Dendritic cell treated with granulocyte-macrophage colony-stimulating factor and Interleukin-4, amounts not matched to agents 40 ng/mL and 50 ng/mL, for 4 days (primary cell): ENCODE data around the gene DHRS2.

Experiments used
- H3K27ac Mint-ChIP-seq: one replicate; pipeline ENCODE4 v1.8.0; 2022; ENCODE audit warnings: mild to moderate bottlenecking, mixed read lengths
- H3K27me3 Mint-ChIP-seq: one replicate; pipeline ENCODE4 v1.8.0; 2022; ENCODE audit warnings: mild to moderate bottlenecking, mixed read lengths
- H3K36me3 Mint-ChIP-seq: one replicate; pipeline ENCODE4 v1.8.0; 2022; ENCODE audit warnings: low read depth, mixed read lengths
- H3K4me1 Mint-ChIP-seq: one replicate; pipeline ENCODE4 v1.8.0; 2022; ENCODE audit warnings: low read depth, mixed read lengths
- H3K4me3 Mint-ChIP-seq: one replicate; pipeline ENCODE4 v1.8.0; 2022; ENCODE audit warnings: mild to moderate bottlenecking, moderate library complexity, mixed read lengths
- H3K9me3 Mint-ChIP-seq: one replicate; pipeline ENCODE4 v1.8.0; 2022; ENCODE audit warnings: mixed read lengths
- intact Hi-C: fragments of 100-400 bp; cut with micrococcal nuclease; formaldehyde crosslinking; loops from one replicate; pipeline ENCODE4 v1.15.0; 2022

DHRS2 gene

DNA sequence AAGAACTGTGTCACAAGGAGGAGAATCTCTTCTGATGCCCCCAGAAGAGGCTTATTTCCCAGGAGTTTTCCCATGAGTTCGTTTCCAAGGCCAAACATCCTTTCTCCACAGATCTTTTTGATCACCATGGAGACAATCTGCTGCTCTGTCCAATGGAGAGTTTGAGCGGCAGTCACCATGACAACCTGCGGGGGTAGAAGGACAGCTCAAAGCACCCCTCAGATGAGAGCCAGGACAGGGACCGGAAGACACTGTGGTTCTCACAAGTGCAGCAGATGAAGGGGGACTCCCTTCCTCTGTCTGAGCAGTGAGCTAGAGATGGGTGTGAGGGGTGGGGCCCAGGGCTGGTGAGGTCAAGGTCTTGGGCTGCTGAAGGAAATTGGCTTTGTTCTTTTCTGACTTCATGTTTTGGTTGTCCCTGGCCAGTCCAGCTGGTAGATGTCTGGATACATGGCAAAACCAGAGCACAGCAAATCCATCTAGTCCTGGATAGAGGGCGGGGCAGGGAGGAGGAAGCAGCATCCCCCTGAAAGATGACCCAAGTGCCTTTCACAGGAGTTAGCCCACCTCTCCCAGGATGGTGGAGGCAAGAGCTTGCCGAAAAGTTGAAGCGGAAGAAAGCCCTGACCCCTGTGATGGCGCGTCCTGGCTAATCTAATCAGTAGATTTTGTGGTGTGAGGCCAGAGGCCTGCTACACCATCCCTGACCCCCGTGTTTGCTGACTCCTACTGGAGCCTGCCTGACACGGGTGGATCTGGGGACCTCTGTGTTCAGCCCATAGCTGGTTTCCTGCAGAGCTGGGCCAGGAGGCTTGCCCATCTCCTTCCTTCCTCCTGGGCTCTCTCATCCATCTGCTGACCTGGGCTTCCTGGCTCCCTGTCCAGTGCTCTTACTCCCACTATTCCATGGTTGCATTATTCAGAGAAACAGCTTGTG, 24.4 kb downstream of the DHRS2 start:
- Mint-ChIP-seq H3K36me3 (no peaks in the 10 kb centered on the region), H3K9me3 (no peaks in the 10 kb centered on the region), H3K4me1 (no peaks in the 10 kb centered on the region), H3K27me3 (peaks cover 7% of the 10 kb centered on the region), H3K27ac (no peak overlapping the region), H3K4me3 (no peak overlapping the region)
- intact Hi-C loops, result no loop called here

- intact Hi-C loops, result no loop called here
- H3K4me3 Mint-ChIP-seq, result no peak overlapping the region
- H3K36me3 Mint-ChIP-seq, result no peaks in the 10 kb centered on the region
These were observed 25.4 kb downstream of the DHRS2 start for GRCh38 chr14:23661542-23661941.

GRCh38 chr14:23663127-23663526, 27.0 kb downstream of the DHRS2 start:
- peaks cover 7% of the 10 kb centered on the region for H3K27me3 Mint-ChIP-seq
- no peak overlapping the region for H3K27ac Mint-ChIP-seq
- no peaks in the 10 kb centered on the region for H3K4me1 Mint-ChIP-seq
- no peak overlapping the region for H3K4me3 Mint-ChIP-seq
- H3K9me3 Mint-ChIP-seq, result no peaks in the 10 kb centered on the region
- H3K36me3 Mint-ChIP-seq, result no peaks in the 10 kb centered on the region
- intact Hi-C loops, result no loop called here

More at GRCh38 chr14:23661542-23661941, 25.4 kb downstream of the DHRS2 start:
- Mint-ChIP-seq H3K27me3 (peaks cover 7% of the 10 kb centered on the region), H3K9me3 (no peaks in the 10 kb centered on the region), H3K27ac (no peak overlapping the region), H3K4me1 (no peaks in the 10 kb centered on the region)

GRCh38 chr14:23663711-23664110, 27.5 kb downstream of the DHRS2 start:
- peaks cover 7% of the 10 kb centered on the region for H3K27me3 Mint-ChIP-seq
- no peaks in the 10 kb centered on the region for H3K36me3 Mint-ChIP-seq
- H3K9me3 Mint-ChIP-seq, result no peaks in the 10 kb centered on the region
- no peaks in the 10 kb centered on the region for H3K4me1 Mint-ChIP-seq
- intact Hi-C loops, result no loop called here
- no peak overlapping the region for H3K4me3 Mint-ChIP-seq
- no peak overlapping the region for H3K27ac Mint-ChIP-seq

DNA sequence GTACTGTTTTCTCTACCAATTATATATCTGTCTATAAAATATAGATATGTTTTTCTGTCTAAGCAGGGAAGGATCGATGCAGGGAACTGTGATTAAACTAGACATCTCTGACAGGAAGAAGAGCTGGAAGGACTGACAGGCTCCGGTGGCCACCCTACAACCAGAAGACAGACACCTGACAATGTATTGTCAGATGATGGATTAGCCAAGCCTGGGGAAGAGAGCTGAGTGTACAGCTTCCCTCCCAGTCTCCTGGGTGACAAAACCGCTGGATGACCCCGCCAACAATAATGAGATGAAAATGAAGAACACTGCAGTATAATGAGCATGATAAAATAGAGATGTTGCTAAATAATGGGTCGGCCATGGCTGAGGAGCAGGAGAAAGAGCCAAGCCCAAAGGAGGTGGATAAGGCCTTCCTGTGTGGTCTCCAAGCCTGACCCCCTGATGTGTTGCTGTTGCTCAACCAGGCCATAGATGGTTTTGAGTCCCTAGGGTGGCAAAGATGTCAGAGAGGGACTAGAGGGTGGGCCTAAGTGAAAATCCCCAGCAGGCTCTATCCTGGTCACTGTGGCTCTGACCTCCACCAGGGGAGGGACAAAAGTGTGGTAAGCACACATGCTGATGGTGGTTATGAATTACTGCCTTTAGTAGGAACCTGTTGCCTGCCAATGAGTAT, 28.2 kb downstream of the DHRS2 start:
- no peaks in the 10 kb centered on the region for H3K9me3 Mint-ChIP-seq
- no peak overlapping the region for H3K27ac Mint-ChIP-seq
- no peaks in the 10 kb centered on the region for H3K4me1 Mint-ChIP-seq
- intact Hi-C loops, result no loop called here
- no peaks in the 10 kb centered on the region for H3K36me3 Mint-ChIP-seq
- peaks cover 7% of the 10 kb centered on the region for H3K27me3 Mint-ChIP-seq
- no peak overlapping the region for H3K4me3 Mint-ChIP-seq

- Mint-ChIP-seq H3K4me1 (no peaks in the 10 kb centered on the region), H3K27me3 (peaks cover 6% of the 10 kb centered on the region), H3K36me3 (no peaks in the 10 kb centered on the region), H3K27ac (no peak overlapping the region), H3K4me3 (no peak overlapping the region), H3K9me3 (no peaks in the 10 kb centered on the region)
- intact Hi-C loops, result loop anchor here (1.0 kb wide), 1 partner anchor 245 kb away; no protein-coding TSS in a partner anchor
These were observed 29.3 kb downstream of the DHRS2 start for GRCh38 chr14:23665302-23666016.

DNA sequence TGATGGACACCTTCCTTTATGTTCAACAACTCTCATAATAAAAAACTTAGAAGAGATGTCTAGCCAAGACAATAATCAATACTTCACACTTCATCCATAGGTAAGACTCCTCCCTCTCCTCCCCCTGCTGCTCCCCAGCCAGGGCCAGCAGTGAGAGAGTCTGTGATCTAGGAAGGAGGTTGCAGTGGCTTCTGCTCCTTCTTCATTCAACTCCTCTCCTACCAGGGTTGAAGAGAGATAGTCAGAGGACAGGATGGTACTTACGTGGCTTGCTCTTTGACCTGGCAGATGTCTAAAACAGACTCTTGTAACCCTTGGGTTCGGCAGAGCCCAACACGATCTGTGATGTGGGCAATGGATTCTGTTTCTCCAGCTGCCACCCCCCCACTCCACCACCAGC, 31.0 kb downstream of the DHRS2 start:
- Mint-ChIP-seq H3K4me3 (no peak overlapping the region), H3K36me3 (no peaks in the 10 kb centered on the region), H3K27me3 (peaks cover 3% of the 10 kb centered on the region), H3K27ac (no peak overlapping the region), H3K9me3 (no peaks in the 10 kb centered on the region), H3K4me1 (no peaks in the 10 kb centered on the region)
- intact Hi-C loops, result no loop called here

DNA sequence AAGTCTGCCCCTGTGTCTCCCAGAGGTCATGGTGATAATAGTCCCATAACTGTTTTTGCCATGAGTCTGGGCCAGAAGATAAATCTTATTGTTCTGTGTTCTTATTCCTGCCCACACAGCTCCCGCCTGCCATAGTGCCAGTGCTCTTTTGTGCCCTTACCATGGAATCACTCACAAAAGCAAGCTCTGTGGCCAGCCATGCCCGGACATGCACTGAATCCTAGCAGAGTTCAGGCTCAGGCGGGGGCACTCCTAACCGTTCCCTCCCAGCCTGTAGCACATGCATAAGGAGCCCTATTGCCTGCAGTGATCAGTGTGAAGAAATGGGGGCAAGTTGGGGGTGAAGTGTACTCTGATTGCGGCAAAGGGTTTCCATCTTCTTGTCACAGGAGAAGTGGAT, 33.3 kb downstream of the DHRS2 start:
- H3K9me3 Mint-ChIP-seq, result no peaks in the 10 kb centered on the region
- no peaks in the 10 kb centered on the region for H3K36me3 Mint-ChIP-seq
- intact Hi-C loops, result no loop called here
- no peak overlapping the region for H3K27ac Mint-ChIP-seq
- no peaks in the 10 kb centered on the region for H3K4me1 Mint-ChIP-seq
- no peaks in the 10 kb centered on the region for H3K27me3 Mint-ChIP-seq
- no peak overlapping the region for H3K4me3 Mint-ChIP-seq

DNA sequence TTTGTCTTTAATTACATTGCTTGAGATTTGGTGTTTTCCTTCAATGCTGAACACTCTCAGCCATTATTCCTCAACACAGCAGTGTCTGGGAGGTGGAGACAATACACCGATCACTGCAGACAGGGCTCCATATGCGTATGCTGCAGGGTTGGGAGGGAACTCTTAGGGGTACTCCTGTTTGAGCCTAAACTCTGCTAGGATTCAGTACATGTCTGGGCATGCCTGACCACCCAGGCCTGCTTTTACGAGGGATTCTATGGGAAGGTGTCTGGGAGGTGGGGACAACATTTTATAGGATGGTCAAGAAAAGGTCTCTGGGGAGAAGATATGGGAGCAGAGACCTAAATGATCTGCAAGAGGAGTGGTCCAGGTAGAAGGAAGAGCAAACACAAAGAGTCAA, 34.3 kb downstream of the DHRS2 start:
- H3K27me3 Mint-ChIP-seq, result no peaks in the 10 kb centered on the region
- no peak overlapping the region for H3K27ac Mint-ChIP-seq
- no peaks in the 10 kb centered on the region for H3K9me3 Mint-ChIP-seq
- H3K36me3 Mint-ChIP-seq, result no peaks in the 10 kb centered on the region
- intact Hi-C loops, result no loop called here
- H3K4me3 Mint-ChIP-seq, result no peak overlapping the region
- H3K4me1 Mint-ChIP-seq, result no peaks in the 10 kb centered on the region

DNA sequence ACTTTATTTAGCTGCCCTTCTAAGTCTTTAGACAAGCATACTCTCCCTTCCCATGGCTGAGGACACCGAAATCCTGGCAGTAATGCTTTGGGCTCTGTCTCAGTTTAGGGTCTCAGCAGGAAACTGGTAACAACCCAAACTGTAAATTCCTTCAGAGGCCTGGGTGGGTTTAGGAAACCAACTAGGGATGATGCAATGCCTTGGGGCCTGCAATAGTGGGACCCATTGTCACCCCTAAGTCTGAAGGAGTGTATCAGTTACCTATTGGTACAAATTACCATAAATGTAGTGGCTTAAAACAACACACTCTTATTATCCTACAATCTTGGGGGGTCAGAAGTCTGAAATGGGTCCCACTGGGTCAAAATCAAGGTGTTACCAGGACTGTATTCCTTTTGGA, 36.0 kb downstream of the DHRS2 start:
- Mint-ChIP-seq H3K4me1 (no peaks in the 10 kb centered on the region), H3K9me3 (no peaks in the 10 kb centered on the region), H3K27ac (no peak overlapping the region), H3K27me3 (no peaks in the 10 kb centered on the region), H3K4me3 (no peak overlapping the region), H3K36me3 (no peaks in the 10 kb centered on the region)
- intact Hi-C loops, result no loop called here

DNA sequence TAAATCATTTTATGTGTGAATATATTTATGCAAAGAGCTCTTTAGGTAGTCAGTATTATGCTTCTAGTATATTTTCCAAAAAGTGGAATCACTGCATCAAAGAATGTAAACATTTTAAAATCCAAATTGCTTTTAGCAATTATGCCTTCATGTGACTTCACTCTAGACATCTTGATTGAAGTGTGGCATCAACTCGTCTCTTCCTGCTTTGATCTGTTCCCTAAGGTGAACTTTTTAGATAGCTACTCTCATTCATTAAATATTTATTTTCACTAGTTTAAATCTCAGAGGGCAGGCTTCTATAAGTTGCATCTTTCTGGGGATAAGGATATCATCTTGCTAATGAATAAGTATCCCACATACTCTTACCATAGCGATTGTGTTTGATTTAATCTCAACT, 39.2 kb downstream of the DHRS2 start:
- Mint-ChIP-seq H3K27ac (no peak overlapping the region), H3K4me1 (no peaks in the 10 kb centered on the region), H3K36me3 (no peaks in the 10 kb centered on the region), H3K9me3 (no peaks in the 10 kb centered on the region), H3K4me3 (no peak overlapping the region), H3K27me3 (peaks cover 5% of the 10 kb centered on the region)
- intact Hi-C loops, result no loop called here

- H3K36me3 Mint-ChIP-seq, result no peaks in the 10 kb centered on the region
- peaks cover 7% of the 10 kb centered on the region for H3K27me3 Mint-ChIP-seq
- no peak overlapping the region for H3K27ac Mint-ChIP-seq
- no peaks in the 10 kb centered on the region for H3K9me3 Mint-ChIP-seq
- no peak overlapping the region for H3K4me3 Mint-ChIP-seq
- intact Hi-C loops, result no loop called here
- H3K4me1 Mint-ChIP-seq, result no peaks in the 10 kb centered on the region
These were observed 39.7 kb downstream of the DHRS2 start for GRCh38 chr14:23675906-23676305.

GRCh38 chr14:23681337-23681736, 45.2 kb downstream of the DHRS2 start:
- intact Hi-C loops, result no loop called here
- no peaks in the 10 kb centered on the region for H3K9me3 Mint-ChIP-seq

More at GRCh38 chr14:23681337-23681736, 45.2 kb downstream of the DHRS2 start:
- no peaks in the 10 kb centered on the region for H3K36me3 Mint-ChIP-seq
- H3K27me3 Mint-ChIP-seq, result peaks cover 7% of the 10 kb centered on the region
- H3K4me3 Mint-ChIP-seq, result no peak overlapping the region
- H3K4me1 Mint-ChIP-seq, result no peaks in the 10 kb centered on the region
- no peak overlapping the region for H3K27ac Mint-ChIP-seq
